ENCODE results near the gene NECAP2.

The NECAP2 gene

GRCh38 chr1:16440470-16441281 is at the start of gene NECAP2:
Gene NECAP2, plus strand, starts transcription at chr1:16440724. Its CDS starts 38 bp downstream, at chr1:16440762.
- peak; percentile 97 for DNase-seq

- peak; percentile 30 for DNase-seq
Observed at GRCh38 chr1:16391411-16391810, 49.1 kb upstream of the NECAP2 start.

GRCh38 chr1:16392740-16393569 is 47.6 kb upstream of the NECAP2 start:
- DNase-seq: no peak

GRCh38 chr1:16393570-16394521 is 46.7 kb upstream of the NECAP2 start:
- DNase-seq: no peak

- DNase-seq: no peak
Observed at GRCh38 chr1:16394977-16395376, 45.5 kb upstream of the NECAP2 start.

GRCh38 chr1:16396591-16396990 is 43.9 kb upstream of the NECAP2 start:
- no peak for DNase-seq

- DNase-seq: no peak
Observed at GRCh38 chr1:16397120-16397519, 43.4 kb upstream of the NECAP2 start.

GRCh38 chr1:16398371-16398953 is 42.1 kb upstream of the NECAP2 start:
- no peak for DNase-seq

- DNase-seq: no peak
Observed at GRCh38 chr1:16402742-16403141, 37.8 kb upstream of the NECAP2 start.

- DNase-seq: no peak
Observed at GRCh38 chr1:16405441-16405840, 35.1 kb upstream of the NECAP2 start.

GRCh38 chr1:16406868-16407267 is 33.7 kb upstream of the NECAP2 start:
- no peak for DNase-seq

GRCh38 chr1:16409536-16410152 is 30.9 kb upstream of the NECAP2 start:
- no peak for DNase-seq

GRCh38 chr1:16410803-16411202 is 29.7 kb upstream of the NECAP2 start:
- DNase-seq: no peak

- no peak for DNase-seq
Observed at GRCh38 chr1:16413191-16413590, 27.3 kb upstream of the NECAP2 start.

GRCh38 chr1:16418823-16419425 is 21.6 kb upstream of the NECAP2 start:
- no peak for DNase-seq

GRCh38 chr1:16420424-16421118 is 20.0 kb upstream of the NECAP2 start:
- no peak for DNase-seq

- DNase-seq: no peak
Observed at GRCh38 chr1:16421201-16421600, 19.3 kb upstream of the NECAP2 start.

- no peak for DNase-seq
Observed at GRCh38 chr1:16422041-16422440, 18.5 kb upstream of the NECAP2 start.

GRCh38 chr1:16425125-16426025 is 15.1 kb upstream of the NECAP2 start:
- DNase-seq: no peak

GRCh38 chr1:16430606-16431005 is 9.9 kb upstream of the NECAP2 start:
- peak; percentile 29 for DNase-seq
